Natural killer cell treated with Interleukin-12 subunit alpha and Interleukin-12 subunit beta and Interleukin-15 and Interleukin-18, amount 100 ng/mL, for 72 hours (primary cell): ENCODE results near the gene DENND2A. TPM values are rescaled to one million over a fixed set of nuclear protein-coding genes. Genes with fewer than 3 reads are reported as not detected.
"Not testable (repeated sequence)": the region's sequence is repeated elsewhere in the genome, so short reads cannot be mapped to it uniquely, and the experiment has no call there.

ENCODE experiments used
- ATAC-seq, 2 donors: fragments of 150-1000 bp; cut with Tn5 transposase in 1 of 2; sonication (Bioruptor Pico), chemical (Tn5 transposase) in 1 of 2; 2 replicates each; pipeline ENCODE4 v1.10.0; 2021
- DNase-seq: peaks from one replicate; pipeline ENCODE4 v3.0.0; 2022; ENCODE audit warnings: low spot score
- H3K27ac Mint-ChIP-seq, 2 donors: 1 replicate in 1 of 2; 2 replicates in 1 of 2; pipeline ENCODE4 v1.8.0; 2022; ENCODE audit warnings: mixed read lengths in 2 of 2, mild to moderate bottlenecking in 1 of 2, moderate library complexity in 1 of 2
- H3K27me3 Mint-ChIP-seq, 2 donors: 1 replicate in 1 of 2; 2 replicates in 1 of 2; pipeline ENCODE4 v1.8.0; 2022; ENCODE audit warnings: mixed read lengths in 2 of 2
- H3K36me3 Mint-ChIP-seq: one replicate; pipeline ENCODE4 v1.8.0; 2022; ENCODE audit warnings: mixed read lengths
- H3K4me1 Mint-ChIP-seq, 2 donors: 1 replicate in 1 of 2; 2 replicates in 1 of 2; pipeline ENCODE4 v1.8.0; 2022; ENCODE audit warnings: low read depth in 2 of 2, mixed read lengths in 2 of 2, mild to moderate bottlenecking in 1 of 2
- H3K4me3 Mint-ChIP-seq: one replicate; pipeline ENCODE4 v1.8.0; 2022; ENCODE audit warnings: mixed read lengths
- H3K9me3 Mint-ChIP-seq: 2 replicates; pipeline ENCODE4 v1.8.0; 2022; ENCODE audit warnings: mixed read lengths
- total RNA-seq, 2 donors: library from RNA; stranded (reverse); gene quantifications; one replicate each; pipeline ENCODE4 v1.2.3, GENCODE V29; 2022

DENND2A gene
- total RNA-seq, 2 donors from 2014 or later: not detected

DNA sequence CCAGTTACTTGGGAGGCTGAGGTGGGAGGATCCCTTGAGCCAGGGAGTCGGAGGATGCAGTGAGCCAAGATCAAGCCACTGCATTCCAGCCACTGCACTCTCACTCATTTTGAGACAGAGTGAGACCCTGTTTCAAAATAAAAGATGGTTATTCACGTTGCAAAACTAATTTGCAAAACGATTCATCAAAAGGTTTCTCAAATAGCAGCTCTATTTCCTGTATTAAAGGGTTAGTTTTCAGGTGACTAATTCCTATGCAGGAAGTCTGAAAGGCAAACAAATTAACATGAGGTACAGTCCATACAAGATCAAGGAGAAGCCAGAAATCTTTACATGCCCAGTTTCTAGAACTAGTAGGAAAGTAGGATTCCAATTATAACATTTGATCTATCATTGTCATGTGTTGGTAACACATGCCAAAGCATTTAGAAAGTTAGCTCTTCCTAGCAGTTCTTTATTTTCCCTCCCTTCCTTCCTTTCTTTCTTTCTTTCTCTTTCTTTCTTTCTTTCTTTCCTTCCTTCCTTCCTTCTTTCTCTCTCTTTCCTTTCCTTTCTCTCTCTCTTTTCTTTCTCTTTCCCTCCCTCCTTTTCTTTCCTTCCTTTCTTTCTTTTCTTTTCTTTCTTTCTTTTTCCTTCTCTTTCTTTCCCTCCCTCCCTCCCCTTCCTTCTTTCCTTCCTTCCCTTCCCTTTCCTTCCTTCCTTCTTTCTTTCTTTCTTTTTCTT lies 49.3 kb downstream of the DENND2A start:
- Mint-ChIP-seq H3K27me3 (peaks cover 14 to 29% of the 10 kb centered on the region in 2 donors), H3K36me3 (no peaks in the 10 kb centered on the region), H3K27ac (no peak overlapping the region), H3K9me3 (no peaks in the 10 kb centered on the region), H3K4me1 (peaks cover 5 to 9% of the 10 kb centered on the region in 2 donors), H3K4me3 (no peak overlapping the region)
- ATAC-seq: no peak
- DNase-seq: no peak

DNA sequence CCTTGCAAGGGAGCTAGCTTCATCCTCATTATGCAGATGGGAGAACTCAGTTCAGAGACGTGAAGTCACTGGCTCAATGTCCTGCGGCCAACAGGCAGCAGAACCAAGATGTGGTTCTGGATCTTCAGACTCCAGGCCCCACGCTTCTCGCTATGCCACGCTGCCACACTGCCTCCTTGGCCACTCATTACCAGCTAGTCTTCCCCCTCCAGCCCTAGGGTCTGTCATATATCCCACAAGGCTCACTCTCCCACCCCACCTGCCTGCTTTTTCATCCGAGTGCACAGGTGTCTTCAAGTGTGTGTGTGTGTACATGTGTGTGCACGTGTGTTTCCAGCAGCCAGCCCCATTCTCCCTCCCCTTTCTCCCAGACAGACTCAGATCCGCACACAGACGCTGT lies 53.4 kb downstream of the DENND2A start:
- Mint-ChIP-seq H3K36me3 (no peaks in the 10 kb centered on the region), H3K4me3 (no peak overlapping the region), H3K4me1 (no peaks in the 10 kb centered on the region), H3K27me3 (peaks cover 3 to 13% of the 10 kb centered on the region in 2 donors), H3K9me3 (no peaks in the 10 kb centered on the region), H3K27ac (no peak overlapping the region)
- DNase-seq (no peak), ATAC-seq (no peak)

DNA sequence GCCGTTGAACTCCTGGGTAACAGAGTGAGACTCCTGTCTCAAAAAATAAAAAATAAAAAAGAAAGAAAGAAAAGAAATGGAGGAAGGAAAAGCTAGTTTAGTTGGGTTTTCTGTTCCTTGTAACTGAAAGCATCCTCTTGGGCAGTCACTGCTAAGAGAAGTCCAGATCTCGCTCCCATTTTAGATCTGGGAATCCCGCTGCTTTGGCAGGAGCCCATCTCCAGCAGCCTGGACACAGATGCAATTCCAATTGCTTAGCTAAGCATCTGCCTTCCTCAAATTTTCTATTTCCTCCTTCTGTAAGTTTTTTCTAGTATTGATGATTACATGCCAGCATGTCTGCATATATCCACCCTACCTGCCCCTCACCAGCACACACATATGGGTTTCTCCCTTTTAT lies 54.1 kb downstream of the DENND2A start:
- H3K9me3 Mint-ChIP-seq: no peaks in the 10 kb centered on the region
- no peaks in the 10 kb centered on the region for H3K4me1 Mint-ChIP-seq
- DNase-seq (no peak), ATAC-seq (no peak)
- peaks cover 3 to 13% of the 10 kb centered on the region in 2 donors for H3K27me3 Mint-ChIP-seq
- H3K27ac Mint-ChIP-seq: no peak overlapping the region
- H3K36me3 Mint-ChIP-seq: no peaks in the 10 kb centered on the region
- no peak overlapping the region for H3K4me3 Mint-ChIP-seq

DNA sequence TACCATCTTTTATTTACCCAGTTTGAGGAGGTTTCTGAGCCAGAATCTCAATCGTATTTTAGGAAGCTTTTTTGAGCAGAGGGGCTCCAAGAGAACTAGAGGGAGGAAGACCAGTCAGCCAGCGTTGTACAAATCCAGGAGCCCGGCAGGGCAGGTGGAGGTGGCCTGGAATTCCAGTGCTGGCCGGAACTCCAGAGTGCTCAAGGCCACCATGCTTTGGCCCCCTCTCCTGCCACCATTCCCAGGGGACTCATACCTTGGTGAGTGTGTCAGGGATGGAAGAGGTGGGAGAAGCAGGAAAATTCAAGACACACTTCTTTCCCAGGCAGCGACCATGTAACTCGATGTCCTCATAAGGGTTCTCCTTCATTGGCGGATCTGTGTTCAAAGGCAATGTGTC lies 55.3 kb downstream of the DENND2A start:
- ATAC-seq: no peak
- no peak for DNase-seq
- Mint-ChIP-seq H3K27ac (no peak overlapping the region), H3K4me1 (no peaks in the 10 kb centered on the region), H3K36me3 (no peaks in the 10 kb centered on the region), H3K4me3 (no peak overlapping the region), H3K9me3 (no peaks in the 10 kb centered on the region), H3K27me3 (peaks cover 3 to 13% of the 10 kb centered on the region in 2 donors)

DNA sequence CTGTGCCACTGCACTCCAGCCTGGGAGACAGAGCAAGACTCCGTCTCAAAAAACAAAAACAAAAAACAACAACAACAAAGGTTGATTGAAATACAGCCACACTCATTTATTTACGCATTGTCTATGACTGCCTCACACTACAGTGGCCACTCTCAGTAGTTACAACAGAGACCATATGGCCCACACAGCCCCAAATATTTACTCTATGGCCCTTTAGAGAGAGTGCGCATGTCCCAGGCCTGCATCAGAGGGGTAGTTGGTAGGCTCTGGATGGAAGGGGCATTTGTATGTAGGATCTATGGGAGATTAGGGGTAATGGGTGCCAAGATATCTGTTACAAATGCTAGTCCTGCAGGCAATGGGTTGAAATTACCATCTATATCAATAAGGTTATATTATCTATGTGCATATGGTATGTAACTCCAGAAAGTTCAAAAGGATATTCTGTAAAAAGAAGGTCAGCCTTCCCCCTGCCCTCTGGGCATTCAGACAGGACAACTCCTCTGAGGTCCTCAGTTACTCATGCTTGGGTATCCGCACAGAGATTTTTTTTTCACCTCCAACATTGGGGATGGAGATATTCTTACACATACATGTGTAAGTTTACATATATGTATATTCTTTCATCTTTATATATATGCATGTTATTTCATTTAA lies 56.3 kb downstream of the DENND2A start:
- DNase-seq (no peak), ATAC-seq (no peak)
- H3K4me1 Mint-ChIP-seq: no peaks in the 10 kb centered on the region
- peaks cover 3 to 13% of the 10 kb centered on the region in 2 donors for H3K27me3 Mint-ChIP-seq
- H3K36me3 Mint-ChIP-seq: no peaks in the 10 kb centered on the region
- H3K27ac Mint-ChIP-seq: no peak overlapping the region
- H3K4me3 Mint-ChIP-seq: no peak overlapping the region
- no peaks in the 10 kb centered on the region for H3K9me3 Mint-ChIP-seq

DNA sequence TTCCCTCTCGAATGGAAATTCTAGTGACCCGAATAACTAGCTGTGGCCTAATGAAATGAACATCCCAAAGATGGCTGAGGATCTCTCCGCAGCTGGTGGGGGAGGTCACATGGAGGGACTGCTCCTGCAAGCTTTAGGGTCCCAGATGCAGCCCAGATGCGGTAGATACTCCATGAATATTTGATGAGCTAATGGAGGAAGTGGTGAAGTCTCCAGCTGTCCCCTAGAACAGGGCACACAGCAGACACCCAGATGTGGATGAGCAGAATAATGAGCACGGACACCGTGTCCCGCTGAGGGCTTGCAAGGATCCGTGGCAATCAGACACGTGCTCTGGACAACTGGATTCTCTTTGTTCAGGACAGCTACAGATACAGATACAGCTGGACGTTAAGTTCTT lies 59.2 kb downstream of the DENND2A start:
- no peak overlapping the region for H3K4me3 Mint-ChIP-seq
- DNase-seq (no peak), ATAC-seq (no peak)
- H3K4me1 Mint-ChIP-seq: no peaks in the 10 kb centered on the region
- no peaks in the 10 kb centered on the region for H3K9me3 Mint-ChIP-seq
- H3K27ac Mint-ChIP-seq: no peak overlapping the region
- no peaks in the 10 kb centered on the region for H3K36me3 Mint-ChIP-seq
- peaks cover 4 to 10% of the 10 kb centered on the region in 2 donors for H3K27me3 Mint-ChIP-seq

DNA sequence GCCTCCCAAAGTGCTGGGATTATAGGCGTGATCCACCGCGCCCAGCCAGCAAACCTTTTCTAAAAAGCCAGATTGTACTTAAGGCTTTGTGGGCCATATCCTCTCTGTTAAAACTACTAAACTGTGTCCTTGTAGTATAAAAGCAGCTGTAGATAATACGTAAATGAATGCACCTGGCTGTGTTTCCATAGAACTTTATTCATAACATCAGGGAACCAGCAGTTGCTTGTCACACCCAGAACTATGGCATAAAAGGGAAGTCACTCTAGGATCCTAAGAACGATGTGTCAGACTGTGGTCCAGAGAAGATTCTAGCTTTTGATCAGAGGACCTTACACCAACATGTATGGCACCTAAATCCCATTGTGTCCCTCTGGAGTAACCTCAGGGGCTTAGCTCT lies 63.0 kb downstream of the DENND2A start:
- DNase-seq (no peak), ATAC-seq (no peak)
- Mint-ChIP-seq H3K27ac (no peak overlapping the region), H3K4me1 (no peaks in the 10 kb centered on the region), H3K36me3 (no peaks in the 10 kb centered on the region), H3K4me3 (no peak overlapping the region), H3K9me3 (no peaks in the 10 kb centered on the region), H3K27me3 (peaks cover 9 to 25% of the 10 kb centered on the region in 2 donors)

DNA sequence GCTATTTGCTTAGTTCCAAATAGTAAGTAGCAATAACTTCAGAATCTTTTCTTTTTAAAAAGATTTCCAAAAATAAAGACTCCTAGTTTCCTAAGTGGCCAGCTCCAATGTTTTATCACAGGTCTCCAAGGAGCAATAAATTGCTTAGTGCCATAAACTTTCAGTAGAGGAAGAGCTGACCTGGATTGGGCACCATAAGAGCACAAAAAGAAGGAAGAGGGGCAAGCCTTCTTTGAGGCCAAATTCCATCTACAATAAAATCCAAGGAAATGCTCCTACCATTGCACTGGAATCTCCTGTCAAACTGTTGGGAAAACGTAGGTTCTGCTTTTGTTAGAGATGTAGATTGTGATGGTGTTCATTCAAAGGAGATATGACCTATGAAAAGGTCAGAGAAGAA lies 64.0 kb downstream of the DENND2A start:
- H3K36me3 Mint-ChIP-seq: no peaks in the 10 kb centered on the region
- ATAC-seq (no peak), DNase-seq (no peak)
- no peak overlapping the region for H3K27ac Mint-ChIP-seq
- H3K4me1 Mint-ChIP-seq: no peaks in the 10 kb centered on the region
- H3K27me3 Mint-ChIP-seq: peaks cover 9 to 25% of the 10 kb centered on the region in 2 donors
- no peak overlapping the region for H3K4me3 Mint-ChIP-seq
- H3K9me3 Mint-ChIP-seq: no peaks in the 10 kb centered on the region

DNA sequence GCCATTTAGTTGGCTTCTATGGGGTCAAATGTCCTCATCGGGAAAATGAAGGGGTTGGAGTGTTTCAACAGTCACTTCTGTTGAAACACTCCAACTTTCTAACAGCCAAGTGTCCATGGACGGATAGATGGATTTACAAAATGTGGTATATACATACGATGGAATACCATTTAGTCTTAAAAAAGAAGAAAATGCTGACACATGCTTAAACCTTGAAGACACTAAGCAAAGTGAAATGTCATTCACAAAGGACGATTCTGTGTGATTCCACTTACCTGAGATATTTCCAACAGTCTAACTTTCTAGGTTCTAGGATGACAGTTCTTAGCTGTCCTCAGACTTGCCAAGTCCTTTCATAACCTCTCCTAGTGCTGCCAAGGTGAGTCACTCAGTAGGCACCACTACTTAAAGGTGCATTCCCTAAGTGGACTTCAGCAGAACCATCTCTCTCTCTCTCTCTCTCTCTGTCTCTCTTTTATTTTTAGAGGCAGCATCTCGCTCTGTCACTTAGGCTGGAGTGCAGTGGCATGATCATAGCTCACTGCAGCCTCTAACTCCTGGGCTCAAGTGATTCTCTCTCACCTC lies 69.0 kb downstream of the DENND2A start:
- no peaks in the 10 kb centered on the region for H3K9me3 Mint-ChIP-seq

DNA sequence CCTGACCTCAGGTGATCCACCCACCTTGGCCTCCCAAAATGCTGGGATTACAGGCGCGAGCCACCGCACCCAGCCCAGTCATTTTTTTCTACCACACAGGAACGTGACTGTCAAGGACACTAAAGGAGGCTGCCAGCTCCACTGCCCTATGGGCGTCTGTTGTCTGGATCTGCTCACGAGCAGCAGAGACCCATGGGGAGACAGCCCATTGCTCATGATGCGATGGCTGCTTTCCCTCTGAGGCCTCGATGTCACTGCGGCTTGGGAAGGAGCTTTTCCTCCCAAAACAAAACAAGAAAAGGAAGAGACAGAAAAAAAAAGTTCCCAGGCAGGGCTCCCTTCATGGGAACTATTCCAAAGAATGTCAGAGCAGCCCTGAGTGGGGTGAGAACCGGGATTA lies 70.5 kb downstream of the DENND2A start:
- ATAC-seq (no peak), DNase-seq (no peak)
- Mint-ChIP-seq H3K27me3 (peaks cover 9 to 11% of the 10 kb centered on the region in 2 donors), H3K4me3 (no peak overlapping the region), H3K27ac (no peak overlapping the region), H3K9me3 (no peaks in the 10 kb centered on the region), H3K4me1 (no peaks in the 10 kb centered on the region), H3K36me3 (no peaks in the 10 kb centered on the region)

More for the DNA sequence above, 69.0 kb downstream of the DENND2A start:
- peaks cover 7 to 18% of the 10 kb centered on the region in 2 donors for H3K27me3 Mint-ChIP-seq
- no peak overlapping the region for H3K27ac Mint-ChIP-seq
- ATAC-seq (no peak), DNase-seq (no peak)
- no peaks in the 10 kb centered on the region for H3K36me3 Mint-ChIP-seq
- no peak overlapping the region for H3K4me3 Mint-ChIP-seq
- H3K4me1 Mint-ChIP-seq: no peaks in the 10 kb centered on the region

DNA sequence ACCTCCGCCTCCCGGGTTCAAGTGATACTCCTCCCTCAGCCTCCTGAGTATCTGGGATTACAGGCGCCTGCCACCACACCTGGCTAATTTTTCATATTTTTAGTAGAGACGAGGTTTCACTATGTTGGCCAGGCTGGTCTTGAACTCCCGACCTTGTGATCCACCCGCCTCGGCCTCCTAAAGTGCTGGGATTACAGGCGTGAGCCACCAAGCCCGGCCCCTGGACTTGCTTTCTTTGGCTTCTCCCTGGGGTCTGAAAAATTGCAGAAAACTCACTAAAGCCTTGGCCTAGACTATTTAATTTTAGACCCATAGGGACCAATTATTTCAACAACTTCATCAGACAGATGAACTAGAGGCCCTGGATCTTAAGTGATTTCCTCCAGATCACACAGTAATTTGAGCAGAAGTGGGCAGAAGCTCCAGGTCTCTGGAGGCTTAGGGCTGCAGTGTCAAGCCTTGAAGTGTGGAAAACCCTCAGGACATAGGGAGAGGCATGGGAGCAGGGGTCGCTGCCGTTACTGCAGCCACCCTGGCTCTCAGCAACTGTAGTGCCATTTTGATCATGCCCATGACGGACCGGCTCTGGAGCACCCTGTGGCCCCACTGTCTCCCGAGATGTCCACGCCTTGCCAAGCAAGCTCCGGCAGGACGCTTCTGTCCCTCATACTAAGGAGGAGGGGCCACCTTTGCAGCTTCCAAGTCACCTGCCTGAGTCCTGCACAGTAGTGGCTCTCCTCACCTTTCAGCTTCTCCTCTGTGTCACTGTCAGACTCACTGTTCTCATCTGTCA lies 72.4 kb downstream of the DENND2A start:
- Mint-ChIP-seq H3K27me3 (peaks cover 8 to 9% of the 10 kb centered on the region in 2 donors), H3K4me1 (no peaks in the 10 kb centered on the region), H3K9me3 (no peaks in the 10 kb centered on the region), H3K36me3 (no peaks in the 10 kb centered on the region), H3K27ac (no peak overlapping the region), H3K4me3 (no peak overlapping the region)
- DNase-seq (no peak), ATAC-seq (peak in 1 of 2 donors; percentile 46)

DNA sequence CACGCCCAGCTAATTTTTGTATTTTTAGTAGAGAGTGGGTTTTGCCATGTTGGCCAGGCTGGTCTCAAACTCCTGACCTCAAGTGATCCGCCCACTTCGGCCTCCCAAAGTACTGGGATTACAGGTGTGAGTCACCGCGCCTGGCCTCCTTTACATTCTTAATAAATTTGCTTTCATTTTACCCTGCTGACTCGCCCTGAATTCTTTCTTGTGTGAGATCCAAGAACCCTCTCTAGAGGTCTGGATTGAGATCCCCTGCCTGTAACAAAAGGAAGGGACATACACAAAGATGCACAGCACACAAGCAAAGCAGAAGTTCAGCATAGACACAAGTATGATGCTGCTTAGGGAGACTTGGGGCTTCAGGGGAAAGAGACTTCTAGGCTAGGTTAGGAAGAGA lies 74.4 kb downstream of the DENND2A start:
- not testable (repeated sequence) for H3K27ac Mint-ChIP-seq, H3K36me3 Mint-ChIP-seq, DNase-seq, H3K27me3 Mint-ChIP-seq, H3K4me1 Mint-ChIP-seq, H3K4me3 Mint-ChIP-seq, ATAC-seq, H3K9me3 Mint-ChIP-seq

DNA sequence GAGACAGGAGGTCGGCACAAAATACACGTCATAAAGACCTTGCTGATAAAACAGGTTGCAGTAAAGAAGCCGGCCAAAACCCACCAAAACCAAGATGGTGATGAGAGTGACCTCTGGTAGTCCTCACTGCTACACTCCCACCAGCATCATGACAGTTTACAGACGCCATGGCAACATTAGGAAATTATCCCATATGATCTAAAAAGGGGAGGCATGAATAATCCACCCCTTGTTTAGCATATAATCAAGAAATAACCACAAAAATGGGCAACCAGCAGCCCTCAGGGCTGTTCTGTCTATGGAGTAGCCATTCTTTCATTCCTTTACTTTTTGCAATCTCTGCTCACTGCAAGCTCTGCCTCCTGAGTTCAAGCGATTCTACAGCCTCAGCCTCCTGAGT lies 74.9 kb downstream of the DENND2A start:
- H3K36me3 Mint-ChIP-seq, H3K4me1 Mint-ChIP-seq, DNase-seq, ATAC-seq, H3K9me3 Mint-ChIP-seq, H3K27me3 Mint-ChIP-seq, H3K4me3 Mint-ChIP-seq, H3K27ac Mint-ChIP-seq: not testable (repeated sequence)

DNA sequence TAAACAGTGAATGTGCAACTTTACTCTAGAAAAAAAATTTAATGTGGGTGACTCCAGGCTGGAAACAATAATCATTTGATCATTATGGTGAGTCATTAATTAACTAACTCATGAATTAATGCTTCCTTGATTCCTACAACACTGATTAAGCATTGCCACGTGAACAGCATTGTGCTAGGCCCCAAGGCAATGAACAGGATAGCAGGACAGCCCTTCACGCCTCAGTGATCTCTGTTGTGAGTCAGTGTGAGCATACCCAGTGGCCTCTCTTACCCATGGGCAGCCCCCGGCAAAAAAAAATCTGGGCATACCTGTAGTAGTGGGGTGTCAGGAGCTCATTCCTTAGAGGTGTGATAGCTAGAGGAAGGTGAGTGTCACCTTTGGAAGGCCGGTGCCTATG lies 76.0 kb downstream of the DENND2A start:
- ATAC-seq: no peak
- H3K4me1 Mint-ChIP-seq: no peaks in the 10 kb centered on the region
- peaks cover 5 to 7% of the 10 kb centered on the region in 2 donors for H3K27me3 Mint-ChIP-seq
- H3K9me3 Mint-ChIP-seq: no peaks in the 10 kb centered on the region
- no peak overlapping the region for H3K27ac Mint-ChIP-seq
- H3K4me3 Mint-ChIP-seq: no peak overlapping the region
- DNase-seq: no peak
- H3K36me3 Mint-ChIP-seq: no peaks in the 10 kb centered on the region
